Left lung (tissue), 10 donors: ENCODE measurements around the gene METTL23. TPM values are rescaled to one million over a fixed set of nuclear protein-coding genes. Genes with fewer than 3 reads are reported as not detected.
"Not testable (repeated sequence)": the region's sequence is repeated elsewhere in the genome, so short reads cannot be mapped to it uniquely, and the experiment has no call there.

Experiments used
- ATAC-seq: fragments of 200-7000 bp; cut with Tn5 transposase; one replicate; pipeline ENCODE4 v1.9.1; 2020; ENCODE audit warnings: moderate library complexity
- DNase-seq, 4 donors: peaks; one replicate each; pipeline ENCODE4 v3.0.0-alpha.2; 2013 to 2020
- H3K27ac ChIP-seq, 2 donors: fragments of 200-600 bp; sonication (generic) in 1 of 2; one replicate each; pipeline versions ENCODE4 v1.5.0 to v1.8.0; 2020 to 2021
- H3K27me3 ChIP-seq, 2 donors: fragments of 200-600 bp; sonication (generic) in 1 of 2; one replicate each; pipeline versions ENCODE4 v1.5.0 to v1.8.0; 2020 to 2021
- H3K36me3 ChIP-seq, 2 donors: fragments of 200-600 bp; sonication (generic) in 1 of 2; one replicate each; pipeline versions ENCODE4 v1.5.0 to v1.8.0; 2020 to 2021
- H3K4me1 ChIP-seq, 2 donors: fragments of 200-600 bp; one replicate each; pipeline ENCODE4 v1.8.0; 2021
- H3K4me3 ChIP-seq, 2 donors: fragments of 200-600 bp; sonication (generic) in 1 of 2; one replicate each; pipeline versions ENCODE4 v1.5.0 to v1.8.0; 2020 to 2021; ENCODE audit warnings: mild to moderate bottlenecking in 1 of 2
- H3K9me3 ChIP-seq, 2 donors: fragments of 200-600 bp; sonication (generic) in 1 of 2; one replicate each; pipeline versions ENCODE4 v1.5.0 to v1.8.0; 2020 to 2021
- CTCF ChIP-seq, 2 donors: fragments of 200-600 bp; sonication (generic) in 1 of 2; IDR thresholded peaks; one replicate each; pipeline versions ENCODE4 v1.5.0 to v1.8.0; 2021; ENCODE audit warnings: antibody characterized with exemption in 2 of 2
- intact Hi-C, 2 donors: fragments of 100-400 bp; cut with DNase I; formaldehyde crosslinking; loops; one replicate each; pipeline versions ENCODE4 v1.11.2 to v1.14.2; 2022
- polyA plus RNA-seq, 6 donors: library from polyadenylated mRNA; unstranded; fragments of 120-200 nt; gene quantifications; one replicate each; pipeline ENCODE4 v1.2.1, GENCODE V29; 2013; ENCODE audit not compliant: insufficient read length in 6 of 6
- total RNA-seq, 2 donors: library from RNA; stranded (reverse); fragmentation: NEBNext Ultra II Directional; extraction: Animal tissue kit (Norgen Biotek cat#: 25700); gene quantifications; one replicate each; pipeline ENCODE4 v1.2.1, GENCODE V29; 2021
- donor health status: DM: no; HTN: yes; CAD: no.
- donor health status: DM: no; HTN: no; CAD: no.

Gene METTL23
- total and polyA plus RNA-seq, 8 donors: 30.6 to 40.2 (median 36.3) TPM

DNA sequence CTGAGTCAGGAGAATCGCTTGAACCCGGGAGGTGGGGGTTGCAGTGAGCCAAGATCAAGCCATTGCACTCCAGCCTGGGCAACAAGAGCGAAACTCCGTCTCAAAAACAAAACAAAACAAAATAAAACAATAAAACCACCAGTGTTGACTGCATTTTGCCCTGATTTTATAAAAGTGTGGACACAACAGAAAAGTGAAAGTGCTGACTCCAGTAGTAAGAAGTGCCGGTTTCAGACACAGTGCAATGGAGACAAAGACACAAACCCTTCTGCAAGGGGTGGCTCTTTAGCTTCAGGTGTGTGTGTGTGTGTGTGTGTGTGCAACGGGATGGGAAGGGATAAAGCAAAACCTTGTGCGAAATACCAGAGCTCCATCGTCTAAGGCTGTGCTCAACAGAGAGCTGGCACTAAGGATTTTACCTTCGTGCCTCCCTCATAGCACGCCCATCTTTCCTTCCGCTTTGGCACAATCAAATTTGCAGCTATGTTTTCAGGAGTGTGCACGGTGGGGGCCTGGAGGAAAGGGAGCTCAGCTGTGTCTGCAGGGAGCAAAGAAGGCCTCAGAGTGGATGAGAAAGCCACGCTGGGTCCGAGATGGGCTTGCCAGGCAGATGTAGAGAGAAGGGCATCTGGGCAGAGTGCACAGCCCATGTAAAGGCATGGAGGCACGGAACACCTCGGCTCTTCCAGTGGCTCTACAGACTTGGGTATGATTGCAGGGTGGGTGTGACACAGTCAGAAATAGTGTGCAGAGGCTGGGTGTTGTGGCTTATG is 31.4 kb upstream of the METTL23 start:
- DNase-seq (no peak), ATAC-seq (no peak)
- H3K27ac ChIP-seq: peak overlapping the region in 1 of 2 donors; percentile 60
- no peak overlapping the region for H3K4me3 ChIP-seq
- peaks cover 0 to 29% of the 10 kb centered on the region in 2 donors for H3K4me1 ChIP-seq
- intact Hi-C loops: no loop called here
- no peaks in the 10 kb centered on the region for H3K9me3 ChIP-seq
- TF ChIP-seq CTCF (IDR thresholded peaks at IDR 0.05): no peak
- H3K36me3 ChIP-seq: no peaks in the 10 kb centered on the region
- H3K27me3 ChIP-seq: no peaks in the 10 kb centered on the region

DNA sequence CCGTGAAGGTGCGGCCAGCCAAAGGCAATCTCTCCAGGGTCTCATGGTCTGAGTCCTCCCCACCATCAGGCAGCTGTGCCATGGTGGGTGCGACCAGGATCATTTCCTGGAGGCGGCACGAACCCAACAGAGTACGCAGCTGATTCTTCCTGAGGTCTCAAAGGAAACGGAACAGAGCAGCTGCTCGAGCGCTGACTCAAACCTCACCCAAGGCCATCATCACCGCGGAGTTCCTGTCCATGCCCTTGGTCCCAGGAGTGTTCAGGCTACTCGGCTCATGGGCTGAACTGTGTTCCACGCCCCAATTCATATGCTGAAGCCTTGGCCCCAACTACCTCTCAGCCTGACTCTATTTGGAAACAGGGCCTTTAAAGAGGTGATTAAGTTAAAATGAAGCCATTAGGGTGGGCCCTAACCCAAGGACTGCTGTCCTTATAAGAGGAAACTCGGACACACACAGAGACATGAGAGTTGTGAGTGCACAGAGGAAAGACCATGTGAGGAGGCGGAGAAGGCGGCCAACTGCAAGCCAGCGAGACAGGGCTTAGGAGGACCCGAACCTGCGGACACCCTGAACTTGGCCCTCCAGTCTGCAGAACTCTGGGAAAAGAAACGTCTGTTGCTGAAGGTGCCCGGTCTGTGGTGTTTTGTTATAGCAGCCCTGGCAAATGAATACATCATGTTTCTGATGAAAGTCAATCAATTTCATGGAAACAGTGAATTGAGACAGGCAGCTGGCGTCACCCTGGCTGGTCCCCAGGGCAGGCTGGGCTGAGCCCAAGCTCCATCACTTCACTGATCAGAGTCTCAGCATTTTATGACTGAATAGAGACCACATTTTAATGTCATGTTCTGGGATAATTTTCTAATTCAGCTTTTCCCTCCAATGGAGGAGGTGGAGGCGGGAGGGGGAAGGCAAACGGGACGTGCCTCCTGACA is 29.6 kb upstream of the METTL23 start:
- H3K27ac ChIP-seq: peak overlapping the region; percentile 34 to 60
- ATAC-seq: peak; percentile 14
- peaks cover 3 to 47% of the 10 kb centered on the region in 2 donors for H3K4me1 ChIP-seq

GRCh38 chr17:76697702-76698465 is 28.8 kb upstream of the METTL23 start:
- H3K4me3 ChIP-seq: no peak overlapping the region
- no peak for TF ChIP-seq CTCF (IDR thresholded peaks at IDR 0.05)
- DNase-seq (peak in 1 of 4 donors; percentile 66), ATAC-seq (no peak)
- peak overlapping the region; percentile 34 to 60 for H3K27ac ChIP-seq
- no peaks in the 10 kb centered on the region for H3K9me3 ChIP-seq
- H3K36me3 ChIP-seq: no peaks in the 10 kb centered on the region
- intact Hi-C loops: no loop called here
- H3K4me1 ChIP-seq: peaks cover 3 to 48% of the 10 kb centered on the region in 2 donors
- H3K27me3 ChIP-seq: no peaks in the 10 kb centered on the region

More for the DNA sequence above, 29.6 kb upstream of the METTL23 start:
- no peak for TF ChIP-seq CTCF (IDR thresholded peaks at IDR 0.05)
- H3K36me3 ChIP-seq: no peaks in the 10 kb centered on the region
- intact Hi-C loops: no loop called here
- no peak for DNase-seq
- no peak overlapping the region for H3K4me3 ChIP-seq
- no peaks in the 10 kb centered on the region for H3K27me3 ChIP-seq
- no peaks in the 10 kb centered on the region for H3K9me3 ChIP-seq

DNA sequence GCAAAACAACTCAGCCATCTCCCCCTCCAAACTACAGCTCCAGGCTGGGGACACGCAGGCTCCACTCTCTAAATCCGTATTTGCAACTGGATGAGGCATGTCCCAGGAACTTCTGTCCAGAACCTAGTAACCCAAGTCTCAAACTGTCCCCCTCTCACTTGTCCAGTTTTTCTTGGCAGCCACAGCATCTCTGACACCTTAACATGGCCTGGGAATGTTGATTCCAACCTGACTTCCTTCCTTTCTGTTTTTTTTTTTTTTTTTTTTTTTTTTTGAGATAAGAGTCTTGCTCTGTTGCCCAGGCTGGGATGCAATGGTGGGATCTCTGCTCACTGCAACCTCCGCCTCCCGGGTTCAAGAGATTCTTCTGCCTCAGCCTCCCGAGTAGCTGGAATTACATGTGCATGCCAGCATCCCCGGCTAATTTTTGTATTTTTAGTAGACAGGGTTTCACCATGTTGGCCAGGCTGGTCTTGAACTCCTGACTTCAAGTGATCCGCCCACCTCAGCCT is 28.1 kb upstream of the METTL23 start:
- Histone ChIP-seq H3K4me1 (peaks cover 3 to 48% of the 10 kb centered on the region in 2 donors), H3K27ac (peak overlapping the region; percentile 11 to 60)
- intact Hi-C loops, DNase-seq, H3K9me3 ChIP-seq, H3K4me3 ChIP-seq, H3K27me3 ChIP-seq, H3K36me3 ChIP-seq, ATAC-seq: not testable (repeated sequence)

DNA sequence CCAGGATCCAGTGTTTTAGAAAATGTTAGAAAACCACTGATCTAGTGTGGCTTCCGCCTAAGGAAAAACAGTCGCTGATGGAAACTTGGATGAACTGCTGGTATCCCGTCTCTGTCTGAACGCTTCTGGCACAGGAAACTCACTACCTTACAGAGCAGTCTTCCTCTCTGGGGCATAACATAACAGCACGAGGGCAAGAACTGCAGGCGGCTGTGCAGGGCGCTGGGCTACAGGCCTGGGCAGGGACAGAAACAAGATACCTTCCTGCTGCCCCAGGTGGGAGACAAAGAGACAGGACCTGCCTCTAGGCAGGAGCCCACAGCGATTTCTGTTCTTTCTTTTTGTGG is 26.4 kb upstream of the METTL23 start:
- Histone ChIP-seq H3K4me3 (no peak overlapping the region), H3K4me1 (peaks cover 3 to 48% of the 10 kb centered on the region in 2 donors)

More for the DNA sequence above, 26.4 kb upstream of the METTL23 start:
- intact Hi-C loops: no loop called here
- no peaks in the 10 kb centered on the region for H3K27me3 ChIP-seq
- no peaks in the 10 kb centered on the region for H3K9me3 ChIP-seq
- H3K27ac ChIP-seq: peak overlapping the region; percentile 78 to 80
- ATAC-seq (peak; percentile 7), DNase-seq (no peak)
- no peak for TF ChIP-seq CTCF (IDR thresholded peaks at IDR 0.05)
- H3K36me3 ChIP-seq: no peaks in the 10 kb centered on the region
